ENCODE measurements around the gene REXO5.
A peak's percentile ranks its signal among the peaks of the same experiment; 100 is the strongest.
"Not testable (repeated sequence)": the region's sequence is repeated elsewhere in the genome, so short reads cannot be mapped to it uniquely, and the experiment has no call there.

The REXO5 gene, protein sequence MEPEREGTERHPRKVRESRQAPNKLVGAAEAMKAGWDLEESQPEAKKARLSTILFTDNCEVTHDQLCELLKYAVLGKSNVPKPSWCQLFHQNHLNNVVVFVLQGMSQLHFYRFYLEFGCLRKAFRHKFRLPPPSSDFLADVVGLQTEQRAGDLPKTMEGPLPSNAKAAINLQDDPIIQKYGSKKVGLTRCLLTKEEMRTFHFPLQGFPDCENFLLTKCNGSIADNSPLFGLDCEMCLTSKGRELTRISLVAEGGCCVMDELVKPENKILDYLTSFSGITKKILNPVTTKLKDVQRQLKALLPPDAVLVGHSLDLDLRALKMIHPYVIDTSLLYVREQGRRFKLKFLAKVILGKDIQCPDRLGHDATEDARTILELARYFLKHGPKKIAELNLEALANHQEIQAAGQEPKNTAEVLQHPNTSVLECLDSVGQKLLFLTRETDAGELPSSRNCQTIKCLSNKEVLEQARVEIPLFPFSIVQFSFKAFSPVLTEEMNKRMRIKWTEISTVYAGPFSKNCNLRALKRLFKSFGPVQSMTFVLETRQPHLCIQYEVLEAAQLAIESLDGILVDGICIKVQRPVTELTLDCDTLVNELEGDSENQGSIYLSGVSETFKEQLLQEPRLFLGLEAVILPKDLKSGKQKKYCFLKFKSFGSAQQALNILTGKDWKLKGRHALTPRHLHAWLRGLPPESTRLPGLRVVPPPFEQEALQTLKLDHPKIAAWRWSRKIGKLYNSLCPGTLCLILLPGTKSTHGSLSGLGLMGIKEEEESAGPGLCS

DNA sequence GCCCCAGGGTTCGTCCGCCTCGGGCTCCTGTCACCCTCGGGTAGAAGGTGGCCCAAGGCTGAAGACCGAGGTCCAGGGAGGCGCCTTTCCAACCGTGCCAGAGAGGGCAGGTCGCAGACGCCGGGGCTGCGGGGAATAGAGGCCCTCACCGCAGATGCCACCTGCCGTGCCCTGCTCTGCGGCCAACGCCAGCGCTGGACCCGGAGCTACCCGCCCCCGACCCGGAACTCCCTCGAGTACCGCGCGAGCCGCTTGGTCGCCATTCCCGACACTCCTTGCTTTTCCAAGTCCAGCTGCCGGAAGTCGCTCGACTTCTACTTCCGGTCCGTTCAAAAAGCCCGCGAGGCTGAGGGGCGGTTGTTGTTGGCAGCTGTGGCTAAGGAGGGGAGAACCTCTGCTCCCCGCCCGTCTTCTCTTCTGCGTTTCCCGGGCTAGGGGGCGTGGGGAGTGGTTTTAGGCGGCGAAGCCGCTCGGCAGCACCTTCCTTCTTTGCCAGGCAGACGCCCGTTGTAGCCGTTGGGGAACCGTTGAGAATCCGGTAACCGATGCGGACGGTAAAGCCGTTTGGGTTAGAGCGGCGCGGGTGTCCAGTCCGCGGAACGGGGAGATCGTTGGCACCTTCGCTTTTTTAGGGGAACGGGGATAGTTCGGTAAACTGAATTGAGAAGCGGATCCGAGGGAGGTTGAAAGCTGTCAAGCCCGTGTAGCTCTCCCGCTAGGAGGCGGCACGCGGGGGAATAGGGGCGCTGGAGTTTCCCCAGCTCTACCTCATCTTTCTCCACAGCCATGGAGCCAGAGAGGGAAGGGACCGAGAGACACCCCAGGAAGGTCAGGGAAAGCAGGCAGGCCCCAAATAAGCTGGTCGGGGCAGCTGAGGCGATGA is at the start of gene REXO5, which contains the start of gene ERI2:
Gene REXO5, plus strand, starts transcription at position 360 of the 883 bp plus-strand sequence. Its CDS starts 427 bp downstream, at position 787.
Gene ERI2, minus strand, starts transcription at position 305 of the 883 bp plus-strand sequence. Its CDS starts 42 bp downstream, at position 263.
- DNase-seq = peak; percentile 98

DNA sequence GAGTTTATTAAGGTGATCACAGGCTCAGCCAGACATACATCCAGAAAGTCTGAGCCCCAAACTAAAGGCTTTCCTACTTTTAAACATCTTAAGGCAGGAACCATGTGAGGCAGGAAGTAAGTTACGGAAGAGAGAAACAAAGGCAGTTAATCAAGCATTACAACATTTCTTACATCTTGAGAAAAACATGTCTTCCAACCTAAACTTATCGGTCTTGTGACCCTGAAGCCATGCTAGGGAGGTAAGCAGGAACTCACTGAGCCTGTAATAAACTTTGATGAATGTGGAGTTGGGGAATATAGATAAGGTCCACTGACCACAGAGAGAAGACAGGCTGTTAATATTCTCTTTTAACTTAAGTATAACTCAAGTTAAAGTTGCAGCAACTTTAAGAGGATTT is 46.0 kb upstream of the REXO5 start:
- DNase-seq = peak; percentile 72

DNA sequence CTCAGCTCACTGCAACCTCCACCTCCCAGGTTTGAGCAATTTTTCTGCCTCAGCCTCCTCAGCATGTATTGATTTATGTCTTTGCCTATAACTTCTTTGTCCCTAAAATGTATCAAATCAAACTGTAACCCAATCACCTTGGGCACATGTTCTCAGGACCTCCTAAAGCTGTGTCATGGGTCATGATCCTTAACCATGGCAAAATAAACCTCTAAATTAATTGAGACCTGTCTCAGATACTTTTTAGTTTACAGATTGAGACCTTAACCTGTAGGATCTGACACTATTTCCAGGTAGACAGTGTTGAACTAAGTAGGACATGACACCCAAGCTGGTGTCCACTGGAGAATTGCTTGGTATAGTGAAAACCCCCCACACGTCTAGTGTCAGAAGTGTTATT is 45.2 kb upstream of the REXO5 start:
- no peak for DNase-seq

DNA sequence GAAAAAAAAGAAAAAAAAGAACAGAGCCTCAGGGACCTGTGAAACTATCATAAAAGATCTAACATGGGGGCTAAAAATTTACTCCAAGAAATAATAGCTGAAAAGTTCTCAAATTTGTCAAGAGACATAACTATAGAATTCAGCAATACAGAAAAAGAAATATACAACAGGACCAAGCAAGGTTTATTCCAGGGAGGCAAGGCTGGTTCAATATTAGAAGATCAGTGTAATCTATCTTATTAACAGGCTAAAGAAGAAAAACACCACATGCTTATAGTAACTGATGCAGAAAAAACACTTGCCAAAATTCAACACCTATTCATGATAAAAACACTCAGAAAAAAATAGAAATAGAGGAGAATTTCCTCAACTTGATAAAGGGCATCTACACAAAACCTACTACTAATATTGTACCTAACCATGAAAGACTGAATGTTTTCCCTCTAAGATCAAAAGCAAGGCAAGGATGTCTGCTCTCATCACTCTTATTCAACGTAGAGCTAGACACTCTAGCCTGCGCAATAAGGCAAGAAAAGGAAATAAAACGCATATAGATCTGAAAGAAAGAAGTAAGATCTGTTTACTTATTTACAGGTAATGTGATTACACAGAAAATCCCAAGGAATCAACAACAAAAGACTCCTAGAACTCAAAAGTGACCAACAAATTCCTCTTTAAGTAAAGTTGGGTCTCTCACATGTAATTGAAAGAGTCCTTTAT is 43.8 kb upstream of the REXO5 start:
- no peak for DNase-seq

DNA sequence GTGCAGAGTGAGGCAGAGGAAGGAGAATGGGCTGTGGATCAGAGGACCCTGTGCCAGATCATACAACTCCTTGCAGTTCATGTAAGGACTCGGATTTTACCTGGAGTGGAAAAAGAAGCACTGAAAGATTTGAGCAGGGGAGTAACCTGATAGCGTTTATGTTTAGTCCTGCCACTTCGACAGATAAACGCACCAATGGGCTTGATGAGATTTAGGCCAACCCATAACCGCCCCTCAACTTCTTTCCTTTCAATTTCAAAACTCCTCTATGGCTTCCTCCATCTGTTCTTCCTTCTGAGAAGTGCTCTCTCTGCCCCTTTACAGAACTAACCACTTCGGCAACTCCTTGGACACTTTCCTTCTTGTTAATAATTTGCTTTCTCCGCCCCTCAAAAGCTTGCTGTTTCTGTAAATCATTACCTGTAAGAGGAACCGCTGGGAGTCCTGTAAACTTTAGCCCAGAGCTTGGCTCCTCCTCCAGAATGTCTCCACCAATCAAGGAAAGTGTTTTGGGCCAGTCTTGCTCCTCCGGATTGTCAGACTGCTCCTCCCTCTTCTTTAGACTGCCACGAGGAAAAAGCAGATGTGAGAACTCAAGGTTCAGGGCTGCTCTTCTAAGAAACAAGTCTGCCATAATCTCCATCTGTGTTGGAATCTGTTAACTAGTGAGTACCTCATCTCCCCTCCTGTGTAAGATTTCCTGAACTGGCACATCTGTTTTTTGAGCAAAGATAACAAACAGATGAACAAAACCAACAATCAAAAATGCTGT is 42.7 kb upstream of the REXO5 start, which contains the start of gene ACSM3:
Gene ACSM3, plus strand, starts transcription at position 554 of the 772 bp plus-strand sequence. CDS start 6,021 bp downstream, outside the sequence.
- peak; percentile 94 for DNase-seq

DNA sequence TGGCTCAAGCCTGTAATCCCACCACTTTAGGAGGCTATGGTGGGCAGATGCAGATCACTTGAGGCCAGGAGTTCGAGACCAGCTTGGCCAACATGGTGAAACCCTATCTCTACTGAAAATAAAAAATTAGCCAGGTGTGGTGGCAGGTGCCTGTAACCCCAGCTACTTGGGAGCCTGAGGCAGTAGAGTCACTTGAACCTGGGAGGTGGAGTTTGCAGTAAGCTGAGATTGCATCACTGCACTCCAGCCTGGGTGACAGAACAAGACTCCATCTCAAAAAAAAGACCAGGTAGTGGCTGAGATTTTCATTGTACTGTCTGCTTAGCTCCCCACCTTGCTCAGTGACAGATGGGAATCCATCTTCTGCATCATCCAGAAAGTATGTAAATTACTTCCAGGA is 41.9 kb upstream of the REXO5 start:
- DNase-seq = not testable (repeated sequence)

DNA sequence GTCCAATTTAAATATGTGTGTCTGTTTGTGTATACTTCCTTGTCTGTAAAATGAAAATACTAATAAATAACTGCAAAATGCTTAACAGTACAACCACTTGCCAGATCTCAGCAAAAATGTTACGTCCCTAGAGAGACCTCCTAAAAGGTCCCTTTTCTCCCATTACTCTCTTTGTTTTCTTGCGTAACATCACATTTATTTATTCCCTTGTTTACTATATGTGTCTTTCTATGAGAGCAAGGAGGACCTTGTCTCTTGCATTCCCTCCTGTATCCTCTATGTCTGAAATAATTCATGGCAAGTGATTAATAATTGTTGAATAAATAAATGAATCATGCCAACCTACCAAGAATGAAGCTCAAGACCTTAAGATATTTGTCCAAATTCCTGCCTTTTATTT is 40.6 kb upstream of the REXO5 start:
- DNase-seq = no peak

DNA sequence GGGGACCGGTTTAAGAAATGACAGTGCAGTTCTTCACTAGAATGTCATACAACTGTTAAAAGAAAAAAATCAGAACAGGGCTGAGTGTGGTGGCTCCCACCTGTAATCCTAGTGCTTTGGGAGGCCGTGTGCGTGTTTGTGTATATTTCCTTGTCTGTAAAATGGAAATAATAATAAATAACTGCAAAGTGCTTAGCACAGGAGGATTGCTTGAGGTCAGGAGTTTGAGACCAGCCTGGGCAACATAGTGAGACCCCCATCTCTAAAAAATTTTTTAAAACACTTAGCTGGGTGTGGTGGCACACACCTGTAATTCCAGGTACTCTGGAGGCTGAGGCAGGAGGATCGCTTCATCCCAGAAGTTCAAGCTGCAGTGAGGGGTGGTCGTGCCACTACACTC is 40.0 kb upstream of the REXO5 start:
- DNase-seq = no peak

DNA sequence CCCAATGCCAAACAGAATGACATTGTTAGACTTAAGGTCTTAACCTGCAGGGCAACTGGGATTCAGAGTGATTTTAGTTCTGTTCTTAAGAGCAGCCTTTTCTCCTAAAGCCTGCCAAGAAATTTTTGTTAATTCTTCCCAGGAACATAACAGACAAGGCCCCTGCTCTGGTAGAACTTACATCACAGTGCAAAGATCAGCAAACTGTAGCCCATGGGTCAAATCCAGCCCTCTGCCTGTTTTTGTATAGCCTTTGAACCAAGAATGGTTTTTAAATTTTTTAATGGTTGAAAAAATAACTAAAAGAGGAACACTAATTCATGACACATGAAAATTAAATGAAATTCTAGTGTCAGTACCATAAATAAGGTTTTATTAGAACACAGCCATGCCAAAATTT is 38.8 kb upstream of the REXO5 start:
- DNase-seq = no peak

DNA sequence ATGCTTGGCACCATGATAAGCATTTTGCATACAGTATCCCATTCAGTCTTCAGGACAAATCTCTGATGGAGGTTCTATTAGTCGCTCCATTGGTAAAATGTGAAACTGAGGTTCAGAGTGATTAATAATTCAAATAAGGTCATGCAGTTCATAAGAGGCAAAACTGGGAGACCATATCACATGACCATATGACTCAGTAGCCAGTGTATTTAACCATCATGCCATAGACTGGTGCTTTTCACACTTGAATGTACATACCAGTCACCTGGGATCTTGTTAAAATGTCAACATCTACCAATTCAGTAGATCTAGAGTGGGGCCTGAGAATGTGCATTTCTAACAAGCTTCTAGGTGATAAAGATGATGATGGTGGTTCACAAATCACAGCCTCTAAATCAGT is 38.2 kb upstream of the REXO5 start:
- no peak for DNase-seq

DNA sequence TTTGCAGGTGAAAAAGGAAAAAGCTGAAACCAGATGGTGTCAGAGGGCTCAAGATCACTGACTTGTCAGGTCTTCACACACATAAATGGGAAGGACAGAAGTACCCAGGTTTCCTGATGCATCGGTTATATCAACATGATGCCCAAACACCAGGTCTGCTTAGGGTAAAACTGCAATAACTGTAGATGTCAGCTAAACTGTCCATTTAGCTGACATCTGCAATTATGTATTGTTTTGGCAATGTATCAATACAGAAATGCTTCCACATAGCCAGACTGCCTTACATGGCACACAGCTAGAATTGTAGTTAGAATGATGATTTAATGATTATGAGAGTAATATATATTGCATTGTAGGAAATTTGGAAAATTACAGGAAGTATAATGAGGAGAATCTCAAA is 37.5 kb upstream of the REXO5 start:
- no peak for DNase-seq

DNA sequence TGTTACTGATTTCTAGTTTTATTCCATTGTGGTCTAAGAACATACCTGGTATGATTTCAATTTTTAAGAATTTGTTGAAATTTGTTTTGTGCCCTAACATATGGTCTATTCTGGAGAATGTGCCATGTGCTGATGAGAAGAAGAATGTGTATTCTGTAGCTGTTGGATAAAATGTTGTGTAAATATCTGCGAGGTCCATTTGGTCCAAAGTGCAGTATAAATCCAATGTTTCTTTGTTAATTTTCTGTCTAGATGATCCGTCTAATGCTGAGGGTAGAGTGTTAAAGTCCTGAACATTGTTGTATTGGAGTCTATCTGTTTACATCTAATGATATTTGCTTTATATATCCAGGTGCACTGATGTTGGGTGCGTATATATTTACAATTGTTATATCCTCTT is 32.6 kb upstream of the REXO5 start:
- no peak for DNase-seq

DNA sequence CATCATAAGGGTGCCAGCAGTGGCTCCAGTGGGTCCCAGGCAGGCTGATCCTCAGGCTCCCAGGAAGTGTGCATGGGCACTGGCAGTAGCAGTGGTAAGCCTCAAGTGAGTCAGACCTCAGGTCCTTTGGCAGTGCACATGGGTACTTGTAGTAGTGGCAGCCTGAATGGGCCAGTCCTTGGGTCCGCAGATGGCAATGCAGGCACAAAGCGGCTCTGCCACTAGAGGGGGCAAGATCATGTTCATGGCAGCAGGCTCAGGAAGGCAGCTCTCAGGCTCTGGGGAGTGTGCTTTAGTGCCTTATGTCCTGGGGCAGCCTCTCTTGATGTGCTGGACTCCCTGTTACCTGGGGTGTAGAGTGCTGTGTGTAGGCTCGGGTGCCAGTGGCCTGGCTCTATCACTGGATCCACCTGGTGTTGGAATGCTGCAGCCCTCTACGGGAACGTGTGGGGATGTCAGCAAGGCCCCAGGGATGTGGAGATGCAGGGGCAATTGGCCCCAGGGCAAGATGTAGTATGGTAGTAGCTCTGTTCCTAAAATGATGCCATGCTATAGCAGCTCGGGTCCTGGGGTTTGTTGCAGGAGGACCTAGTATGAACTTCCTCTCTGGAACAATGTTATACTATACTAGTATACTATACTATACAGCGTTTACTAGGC is 31.5 kb upstream of the REXO5 start:
- DNase-seq = peak; percentile 88

DNA sequence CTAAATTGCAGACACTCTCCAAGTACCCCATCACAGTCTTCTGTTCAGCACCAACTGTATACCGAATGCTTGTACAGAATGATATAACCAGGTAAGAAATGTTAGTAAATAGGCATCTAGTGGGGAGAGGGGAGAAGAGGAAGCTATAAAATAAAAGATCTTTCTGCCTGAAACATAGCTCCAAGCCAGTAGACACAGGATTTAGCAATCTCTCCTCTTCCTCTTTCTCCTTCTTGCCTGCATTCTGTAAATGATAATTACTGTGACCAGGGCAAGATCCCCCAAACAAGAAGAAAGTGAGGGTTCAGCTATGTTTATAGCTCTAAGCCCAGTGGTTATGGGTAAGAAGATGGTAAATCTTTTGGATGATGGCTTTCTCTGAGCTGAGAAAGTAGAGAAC is 24.6 kb upstream of the REXO5 start:
- peak; percentile 49 for DNase-seq

DNA sequence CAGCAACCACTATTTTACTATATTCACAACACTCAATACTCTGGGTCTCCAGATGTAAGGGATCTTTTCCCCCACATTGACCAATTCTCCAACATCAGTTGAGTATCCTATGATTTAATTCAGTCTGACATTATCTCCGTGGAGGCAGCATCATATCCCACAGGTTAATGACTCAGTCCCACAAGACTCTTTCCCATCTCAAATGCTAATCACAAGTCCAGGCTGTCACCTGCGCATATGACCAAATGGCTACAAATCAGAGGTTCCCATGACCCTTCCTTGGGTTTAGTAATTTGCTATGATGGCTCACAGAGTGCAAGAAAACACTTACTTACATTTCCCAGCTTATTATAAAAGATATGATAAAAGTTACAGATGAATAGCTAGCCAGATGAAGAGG is 23.9 kb upstream of the REXO5 start:
- no peak for DNase-seq

DNA sequence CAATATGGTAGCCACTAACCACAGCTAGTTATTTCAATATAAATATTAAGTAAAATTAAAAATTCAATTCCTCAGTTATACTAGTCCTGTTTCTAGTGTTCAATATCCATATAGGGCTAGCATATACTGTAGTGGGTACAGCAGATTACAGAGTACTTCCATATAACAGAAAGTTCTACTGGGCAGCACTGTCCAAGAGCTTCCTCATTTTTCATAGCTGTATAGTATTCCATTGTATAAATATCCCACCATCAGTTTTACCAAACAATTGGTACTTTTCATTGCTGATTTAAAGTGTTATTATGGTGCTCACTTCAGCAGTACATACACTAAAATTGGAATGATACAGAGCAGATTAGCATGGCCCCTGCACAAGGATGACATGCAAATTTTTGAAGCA is 22.1 kb upstream of the REXO5 start:
- DNase-seq = no peak

DNA sequence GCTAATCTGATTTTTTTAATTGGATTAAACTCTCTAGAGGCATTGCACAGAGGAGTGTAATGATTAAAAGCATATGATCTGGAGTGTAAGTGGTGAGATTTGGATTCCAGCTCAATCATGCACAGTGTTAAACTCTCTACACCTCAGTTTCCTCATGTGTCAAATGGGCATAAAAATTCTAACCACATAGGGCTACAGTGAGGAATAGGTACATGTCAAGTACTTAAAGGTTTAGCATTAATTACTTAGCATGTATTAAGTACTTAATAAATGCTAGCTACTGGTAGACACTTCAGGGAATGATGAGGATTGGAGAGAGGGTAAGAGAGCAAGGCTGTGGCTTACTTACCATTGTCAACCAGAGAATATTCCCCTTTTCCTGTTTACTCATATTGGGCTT is 17.2 kb upstream of the REXO5 start:
- DNase-seq = no peak

DNA sequence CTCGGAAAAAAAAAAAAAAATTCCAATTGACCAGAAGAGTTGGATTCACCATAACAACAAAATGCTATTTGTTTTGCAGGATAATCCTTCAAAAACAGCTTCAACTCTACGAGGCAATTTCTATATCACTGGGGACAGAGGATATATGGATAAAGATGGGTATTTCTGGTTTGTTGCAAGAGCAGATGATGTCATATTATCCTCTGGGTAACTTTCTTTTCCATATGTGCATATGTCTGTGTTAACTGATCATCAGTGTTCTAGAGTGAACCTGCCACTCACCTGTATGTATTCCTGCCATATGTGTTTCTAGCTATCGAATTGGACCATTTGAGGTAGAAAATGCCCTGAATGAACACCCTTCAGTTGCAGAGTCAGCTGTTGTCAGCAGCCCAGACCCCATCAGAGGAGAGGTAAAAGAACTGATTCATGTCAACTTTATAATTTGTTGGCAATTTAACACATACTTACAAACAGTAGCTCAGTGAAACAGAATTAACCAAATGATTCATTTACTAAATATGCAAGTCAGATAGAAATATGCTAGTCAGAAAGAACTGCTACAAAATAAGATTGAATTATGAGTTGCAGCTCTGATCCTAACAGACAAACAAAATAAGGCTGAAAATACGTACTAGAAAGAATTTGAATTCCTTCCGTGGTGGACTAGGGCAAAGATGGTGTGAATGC is 14.3 kb upstream of the REXO5 start:
- no peak for DNase-seq

DNA sequence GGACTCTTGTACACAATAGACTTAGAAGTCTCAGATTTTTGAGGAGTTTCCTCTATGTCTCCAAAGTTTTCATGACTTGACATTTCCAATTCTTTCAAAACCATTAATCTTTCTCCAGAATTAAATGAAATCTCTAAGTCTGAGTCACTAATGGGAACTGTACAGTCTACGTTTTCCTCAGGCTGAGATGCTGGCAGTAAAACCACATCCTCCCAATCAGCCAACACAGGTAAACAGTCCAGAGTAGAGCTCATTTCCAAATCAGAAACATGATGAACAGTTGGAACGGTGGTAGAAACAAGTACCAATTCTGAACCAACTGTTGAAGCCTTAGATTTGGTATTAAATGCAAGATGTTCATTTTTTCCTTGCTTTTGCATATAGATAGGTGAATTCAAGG is 8.0 kb upstream of the REXO5 start:
- no peak for DNase-seq

DNA sequence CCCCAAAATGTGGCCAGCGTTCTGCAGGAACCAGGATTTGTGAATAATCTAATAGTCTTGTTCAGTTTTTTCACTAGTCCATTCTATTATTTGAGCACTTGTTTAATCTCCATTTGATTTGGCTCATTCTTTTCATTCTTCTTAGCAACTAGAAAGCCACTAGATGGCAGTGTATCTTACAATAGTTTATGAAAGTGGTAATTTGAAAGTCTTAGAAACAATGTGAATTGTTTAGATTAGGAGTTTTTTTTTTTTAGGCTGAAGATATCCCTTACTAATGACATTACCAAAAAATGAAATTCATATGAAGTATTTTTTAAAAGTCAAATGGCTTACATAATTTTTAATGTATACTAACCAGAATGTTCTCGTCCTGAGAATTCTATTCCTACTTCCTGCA is 6.7 kb upstream of the REXO5 start:
- DNase-seq = peak; percentile 91

Measured in hematopoietic multipotent progenitor cell treated with erythropoietin and hydrocortisone succinate and interleukin-3 and kit ligand, for 4 days (in vitro differentiated cells).